Sigmoid colon (tissue), 7 donors: ENCODE data around the gene MRPL12. TPM values are rescaled to one million over a fixed set of nuclear protein-coding genes. Genes with fewer than 3 reads are reported as not detected.
A peak's percentile ranks its signal among the peaks of the same experiment; 100 is the strongest.

Source experiments
- DNase-seq: peaks from one replicate; pipeline ENCODE4 v3.0.0-alpha.2; 2019
- H3K27ac ChIP-seq, 4 donors: fragments of 200-600 bp; sonication (generic); one replicate each; pipeline ENCODE4 v1.5.1; 2016 to 2019; ENCODE audit warnings: mild to moderate bottlenecking in 1 of 4
- H3K27me3 ChIP-seq, 3 donors: fragments of 200-600 bp; sonication (generic); one replicate each; pipeline ENCODE4 v1.5.1; 2019; ENCODE audit warnings: mild to moderate bottlenecking in 1 of 3
- H3K36me3 ChIP-seq, 4 donors: fragments of 200-600 bp; sonication (generic); one replicate each; pipeline ENCODE4 v1.5.1; 2016 to 2019
- H3K4me1 ChIP-seq, 4 donors: fragments of 200-600 bp; sonication (generic); one replicate each; pipeline ENCODE4 v1.5.1; 2017 to 2019
- H3K4me3 ChIP-seq, 4 donors: fragments of 200-600 bp; sonication (generic); one replicate each; pipeline ENCODE4 v1.5.1; 2017 to 2019; ENCODE audit warnings: mild to moderate bottlenecking in 2 of 4, moderate library complexity in 1 of 4
- H3K9me3 ChIP-seq, 4 donors: fragments of 200-600 bp in 3 of 4; sonication (generic) in 3 of 4; one replicate each; pipeline versions ENCODE4 v1.5.1 to v1.6.1; 2013 to 2019
- CTCF ChIP-seq, 4 experiments: fragments of 450-650 bp in 3 of 4; fragments of 200-600 bp in 1 of 4; IDR thresholded peaks; one replicate each; pipeline ENCODE4 v1.5.1; 2016 to 2019; ENCODE audit warnings: antibody characterized with exemption in 4 of 4, mild to moderate bottlenecking in 3 of 4, moderate library complexity in 2 of 4
- EP300 ChIP-seq, 4 donors: sonication (generic); formaldehyde crosslinking; IDR thresholded peaks; one replicate each; pipeline ENCODE4 v1.6.1; 2017; ENCODE audit warnings: antibody characterized with exemption in 4 of 4
- POLR2A ChIP-seq, 2 donors: fragments of 450-650 bp; IDR thresholded peaks; one replicate each; pipeline ENCODE4 v1.6.1; 2016; ENCODE audit warnings: antibody characterized with exemption in 2 of 2, mild to moderate bottlenecking in 2 of 2, moderate library complexity in 2 of 2
- POLR2AphosphoS5 ChIP-seq, 4 donors: sonication (generic); formaldehyde crosslinking; IDR thresholded peaks; one replicate each; pipeline ENCODE4 v1.6.1; 2017; ENCODE audit warnings: antibody characterized with exemption in 4 of 4
- WGBS, 2 donors: extraction: QIAGEN DNeasy Blood & Tissue Kit; methylation state at CpG; one replicate each; pipeline ENCODE4 v1.1.7; 2013; 5-methylcytosine and 5-hydroxymethylcytosine counted together
- intact Hi-C: fragments of 100-400 bp; cut with DNase I; formaldehyde crosslinking; loops from one replicate; pipeline ENCODE4 v1.15.1; 2023
- polyA plus RNA-seq, 3 donors: library from polyadenylated mRNA; stranded (reverse); fragments of 200-250 nt; gene quantifications; one replicate each; pipeline ENCODE4 v1.2.3, GENCODE V29; 2013
- total RNA-seq, 4 donors: library from RNA; depleted of rRNA; stranded (reverse); fragments of >200 nt; gene quantifications; one replicate each; pipeline ENCODE4 v1.1.0, GENCODE V29; 2016
- donor health status: healthy with polysubstance abuse.
- donor health status: Bipolar disorder and iron deficiency.
- donor health status: healthy.

Gene MRPL12
- total and polyA plus RNA-seq, 7 donors = 31.0 to 258 (median 56.4) TPM

GRCh38 chr17:81715872-81716673 lies 12.9 kb downstream of the MRPL12 start:
- Histone ChIP-seq H3K36me3 (no peaks in the 10 kb centered on the region), H3K4me3 (no peak overlapping the region), H3K27me3 (peaks cover 0 to 2% (median 0%) of the 10 kb centered on the region in 3 donors), H3K27ac (no peak overlapping the region), H3K4me1 (peaks cover 0 to 27% (median 24%) of the 10 kb centered on the region in 4 donors), H3K9me3 (no peaks in the 10 kb centered on the region)
- TF ChIP-seq POLR2A (IDR thresholded peaks at IDR 0.05) (no peak), CTCF (IDR thresholded peaks at IDR 0.05) (no peak)
- WGBS, 2 donors = 88 to 93% methylated on average over 43 of the region's 43 CpGs
- no peak for DNase-seq
- intact Hi-C loops = no loop called here

GRCh38 chr17:81716674-81716996 lies 13.5 kb downstream of the MRPL12 start:
- TF ChIP-seq POLR2A (IDR thresholded peaks at IDR 0.05) (no peak), CTCF (IDR thresholded peaks at IDR 0.05) (no peak), EP300 (IDR thresholded peaks at IDR 0.05) (no peak), POLR2AphosphoS5 (IDR thresholded peaks at IDR 0.05) (no peak)
- H3K4me1 ChIP-seq = peaks cover 0 to 21% (median 19%) of the 10 kb centered on the region in 4 donors
- H3K27ac ChIP-seq = no peak overlapping the region
- peak; percentile 61 for DNase-seq
- no peaks in the 10 kb centered on the region for H3K27me3 ChIP-seq
- no peak overlapping the region for H3K4me3 ChIP-seq
- no peaks in the 10 kb centered on the region for H3K9me3 ChIP-seq
- no peaks in the 10 kb centered on the region for H3K36me3 ChIP-seq
- intact Hi-C loops = no loop called here
- WGBS, 2 donors = 90 to 94% methylated on average over 12 of the region's 12 CpGs

GRCh38 chr17:81717049-81717765 lies 14.0 kb downstream of the MRPL12 start:
- 92 to 96% methylated on average over 25 of the region's 25 CpGs for WGBS, 2 donors
- intact Hi-C loops = no loop called here
- peak; percentile 63 for DNase-seq
- Histone ChIP-seq H3K27ac (no peak overlapping the region), H3K36me3 (no peaks in the 10 kb centered on the region), H3K4me3 (no peak overlapping the region), H3K9me3 (no peaks in the 10 kb centered on the region), H3K4me1 (peaks cover 0 to 20% (median 16%) of the 10 kb centered on the region in 4 donors), H3K27me3 (no peaks in the 10 kb centered on the region)
- TF ChIP-seq CTCF (IDR thresholded peaks at IDR 0.05) = no peak
- no peak for TF ChIP-seq EP300 (IDR thresholded peaks at IDR 0.05)
- no peak for TF ChIP-seq POLR2AphosphoS5 (IDR thresholded peaks at IDR 0.05)
- TF ChIP-seq POLR2A (IDR thresholded peaks at IDR 0.05) = no peak

- no peaks in the 10 kb centered on the region for H3K27me3 ChIP-seq
- H3K9me3 ChIP-seq = no peaks in the 10 kb centered on the region
- 95% methylated on average over 9 of the region's 9 CpGs for WGBS, 2 donors
- no peak overlapping the region for H3K27ac ChIP-seq
- no peak for TF ChIP-seq POLR2A (IDR thresholded peaks at IDR 0.05)
- intact Hi-C loops = no loop called here
- peaks cover 0 to 20% (median 12%) of the 10 kb centered on the region in 4 donors for H3K4me1 ChIP-seq
- no peak overlapping the region for H3K4me3 ChIP-seq
- DNase-seq = no peak
- H3K36me3 ChIP-seq = no peaks in the 10 kb centered on the region
These were observed 14.6 kb downstream of the MRPL12 start for GRCh38 chr17:81717766-81718089.

- H3K27ac ChIP-seq = no peak overlapping the region
- no peak overlapping the region for H3K4me3 ChIP-seq
- no peak for TF ChIP-seq POLR2A (IDR thresholded peaks at IDR 0.05)
- TF ChIP-seq POLR2AphosphoS5 (IDR thresholded peaks at IDR 0.05) = no peak
- no peak for TF ChIP-seq EP300 (IDR thresholded peaks at IDR 0.05)
- no peak for TF ChIP-seq CTCF (IDR thresholded peaks at IDR 0.05)
- H3K4me1 ChIP-seq = peaks cover 0 to 6% (median 0%) of the 10 kb centered on the region in 4 donors
- intact Hi-C loops = no loop called here
- WGBS, 2 donors = 81 to 91% methylated on average over 32 to 33 of the region's 33 CpGs
- no peak for DNase-seq
- H3K36me3 ChIP-seq = no peaks in the 10 kb centered on the region
- no peaks in the 10 kb centered on the region for H3K9me3 ChIP-seq
- H3K27me3 ChIP-seq = peaks cover 0 to 5% (median 5%) of the 10 kb centered on the region in 3 donors
These were observed 16.5 kb downstream of the MRPL12 start for GRCh38 chr17:81719410-81720266.
